Panc1 (cell line): Measurements from ENCODE around the gene ZNF664. TPM values are rescaled to one million over a fixed set of nuclear protein-coding genes. Genes with fewer than 3 reads are reported as not detected.

Source experiments
- ATAC-seq: fragments of 200-7000 bp; cut with Tn5 transposase; 2 replicates; pipeline ENCODE4 v1.9.1; 2020; ENCODE audit warnings: mild to moderate bottlenecking, moderate library complexity
- BruUV-seq: library from RNA; stranded (reverse); fragments of 400-500 nt; replicated peaks from 2 replicates; lab custom pipeline; 2021; lab: Mats Ljungman, UMichigan
- CTCF ChIA-PET: fragments of 300-600 bp; sonication (Branson Sonifier 250); formaldehyde crosslinking; loops from one replicate; lab custom pipeline; 2022; ENCODE audit warnings: antibody characterized with exemption; lab: Charles Lee
- POLR2A ChIA-PET: fragments of 300-600 bp; sonication (Branson Sonifier 250); formaldehyde crosslinking; loops from one replicate; lab custom pipeline; 2022; ENCODE audit warnings: antibody characterized with exemption; lab: Charles Lee
- DNase-seq: peaks from one replicate; pipeline ENCODE4 v3.0.0-alpha.2; 2010; ENCODE audit warnings: low read depth, low spot score
- H3K27ac ChIP-seq: 2 replicates; pipeline ENCODE4 v1.5.1; 2011; ENCODE audit warnings: mild to moderate bottlenecking, low read length, inconsistent platforms
- H3K27me3 ChIP-seq: fragments of 200-500 bp; sonication (Bioruptor generic); 2 replicates; pipeline ENCODE4 v1.6.0; 2014; ENCODE audit warnings: low read length, inconsistent platforms; ENCODE audit not compliant: control insufficient read depth, insufficient read depth
- H3K36me3 ChIP-seq: fragments of 200-500 bp; sonication (Bioruptor generic); 2 replicates; pipeline ENCODE4 v1.5.1; 2014; ENCODE audit warnings: inconsistent platforms, mild to moderate bottlenecking, low read length, moderate library complexity; ENCODE audit not compliant: control insufficient read depth, insufficient read depth
- H3K4me1 ChIP-seq: 2 replicates; pipeline ENCODE4 v1.5.1; 2011; ENCODE audit warnings: inconsistent platforms, mild to moderate bottlenecking, low read length, moderate library complexity; ENCODE audit not compliant: control insufficient read depth, insufficient read depth
- H3K4me3 ChIP-seq, 2 experiments: 2 replicates each; pipeline ENCODE4 v1.5.1; 2011 to 2012; ENCODE audit warnings: low read depth in 2 of 2, low read length in 2 of 2, mild to moderate bottlenecking in 2 of 2, inconsistent platforms in 1 of 2, moderate library complexity in 1 of 2
- H3K9me3 ChIP-seq: fragments of 200-500 bp; sonication (Bioruptor generic); 2 replicates; pipeline ENCODE4 v1.5.1; 2014; ENCODE audit warnings: low read depth, mild to moderate bottlenecking, inconsistent platforms, low read length, moderate library complexity; ENCODE audit not compliant: control insufficient read depth, insufficient read depth
- CTCF ChIP-seq: fragments of 450-650 bp; IDR thresholded peaks from 2 replicates; pipeline ENCODE4 v1.5.1; 2017; ENCODE audit warnings: mild to moderate bottlenecking
- POLR2AphosphoS5 ChIP-seq: IDR thresholded peaks from 2 replicates; pipeline ENCODE4 v1.6.1; 2012; ENCODE audit warnings: mild to moderate bottlenecking, low read depth, low read length, moderate library complexity
- REST ChIP-seq, 2 experiments: IDR thresholded peaks; 2 replicates each; pipeline ENCODE4 v1.6.1; 2011 to 2012; ENCODE audit warnings: low read depth in 2 of 2, control low read depth in 1 of 2, low read length in 1 of 2, mild to moderate bottlenecking in 1 of 2, moderate library complexity in 1 of 2; ENCODE audit not compliant: insufficient read depth in 1 of 2
- SIN3A ChIP-seq: IDR thresholded peaks from 2 replicates; pipeline ENCODE4 v1.6.1; 2012; ENCODE audit warnings: low read depth, mild to moderate bottlenecking, low read length, moderate library complexity, borderline replicate concordance; ENCODE audit not compliant: insufficient read depth
- TCF7L2 ChIP-seq: IDR thresholded peaks from 2 replicates; pipeline ENCODE4 v1.6.1; 2011; ENCODE audit warnings: mild to moderate bottlenecking, low read depth, low read length, inconsistent platforms
- in situ Hi-C: cut with HindIII; loops from 2 replicates; pipeline ENCODE4 v1.10.0; 2016; ENCODE audit warnings: low sequenced_read_pairs, low pct_unique_long_range_greater_than_20kb
- intact Hi-C: fragments of 100-400 bp; cut with micrococcal nuclease; formaldehyde crosslinking; loops from one replicate; pipeline ENCODE4 v1.10.0; 2022; ENCODE audit not compliant: unreplicated experiment
- total RNA-seq: library from RNA; stranded (reverse); gene quantifications from one replicate; pipeline ENCODE4 v1.2.1, GENCODE V29; 2021; ENCODE audit not compliant: unreplicated experiment

ZNF664 gene
- total RNA-seq, 1 experiment from 2014 or later: 115 TPM

- in situ Hi-C loops: no loop called here
- Histone ChIP-seq H3K4me1 (no peaks in the 10 kb centered on the region), H3K36me3 (no peaks in the 10 kb centered on the region), H3K9me3 (no peaks in the 10 kb centered on the region), H3K27ac (no peak overlapping the region), H3K27me3 (no peaks in the 10 kb centered on the region), H3K4me3 (no peak overlapping the region)
- intact Hi-C loops: no loop called here
- ChIA-PET CTCF (interaction anchor here (0.6 kb wide), 1 partner anchor 141 kb away, joined by 5 read pairs; no protein-coding TSS in a partner anchor), POLR2A (no interaction called here)
- ATAC-seq (no peak), DNase-seq (no peak)
- TF ChIP-seq POLR2AphosphoS5: no peak
- BruUV-seq: no TSS peak
Observed at GRCh38 chr12:124055066-124055465, 82.1 kb downstream of the ZNF664 start.

DNA sequence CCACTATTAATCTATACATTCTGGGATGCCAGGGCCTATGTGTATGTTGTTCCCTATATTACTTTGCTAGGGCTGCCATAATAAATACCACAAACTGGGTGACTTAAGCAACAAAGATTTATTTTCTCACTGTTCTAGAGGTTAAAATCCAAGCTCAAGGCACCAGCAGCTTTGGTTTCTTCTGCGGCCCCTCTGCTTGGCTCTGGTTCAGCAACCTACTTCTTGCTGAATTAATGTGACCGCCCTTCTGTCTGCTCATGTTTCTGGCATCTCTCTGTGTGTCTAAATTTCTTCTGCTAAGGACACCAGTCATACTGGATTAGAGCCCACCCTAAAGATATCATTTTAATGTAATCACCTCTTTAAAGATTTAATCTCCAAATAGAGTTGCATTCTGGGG is 84.7 kb downstream of the ZNF664 start:
- intact Hi-C loops (no loop called here), in situ Hi-C loops (no loop called here)
- TF ChIP-seq CTCF: no peak
- TF ChIP-seq POLR2AphosphoS5: no peak
- no peak for TF ChIP-seq SIN3A
- CTCF ChIA-PET: no interaction called here
- Histone ChIP-seq H3K36me3 (no peaks in the 10 kb centered on the region), H3K9me3 (no peaks in the 10 kb centered on the region), H3K4me3 (no peak overlapping the region), H3K4me1 (no peaks in the 10 kb centered on the region), H3K27me3 (no peaks in the 10 kb centered on the region), H3K27ac (no peak overlapping the region)
- no peak for ATAC-seq
- no TSS peak for BruUV-seq
- POLR2A ChIA-PET: no interaction called here
- DNase-seq: no peak

DNA sequence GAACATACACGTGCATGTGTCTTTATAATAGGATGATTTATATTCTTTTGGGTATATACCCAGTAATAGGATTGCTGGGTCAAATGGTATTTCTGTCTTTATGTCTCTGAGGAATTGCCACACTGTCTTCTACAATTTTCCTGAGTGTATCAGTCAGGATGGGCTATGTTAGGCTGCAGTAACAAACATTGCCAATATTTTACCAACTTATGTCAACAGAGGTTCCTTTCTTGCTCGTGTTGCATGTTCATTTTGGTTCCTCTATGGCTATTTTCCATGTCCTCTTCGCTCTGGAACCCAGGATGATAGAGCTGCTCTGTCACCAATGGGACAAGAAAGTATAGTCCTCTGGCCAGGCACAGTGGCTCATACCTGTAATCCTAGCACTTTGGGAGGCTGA is 86.7 kb downstream of the ZNF664 start:
- Histone ChIP-seq H3K9me3 (no peaks in the 10 kb centered on the region), H3K4me3 (no peak overlapping the region), H3K27ac (no peak overlapping the region), H3K27me3 (no peaks in the 10 kb centered on the region), H3K36me3 (no peaks in the 10 kb centered on the region), H3K4me1 (no peaks in the 10 kb centered on the region)
- intact Hi-C loops (no loop called here), in situ Hi-C loops (no loop called here)
- ChIA-PET CTCF (no interaction called here), POLR2A (no interaction called here)
- ATAC-seq (no peak), DNase-seq (no peak)
- TF ChIP-seq REST (IDR thresholded peaks at IDR 0.05; ENCODE audit: insufficient read depth in 1 of 2, low read depth in 2 of 2, low read length in 1 of 2) (no peak), POLR2AphosphoS5 (no peak), SIN3A (no peak), CTCF (no peak), TCF7L2 (no peak)
- no TSS peak for BruUV-seq

Other genes with a start within 250 kb of the ZNF664 start
- 0.39 TPM for gene DNAH10, start 210.9 kb upstream of the ZNF664 start, total RNA-seq
- 53.7 TPM for gene CCDC92, start 384 bp upstream of the ZNF664 start, total RNA-seq